Measurements from ENCODE around the gene ESYT3. TPM values are rescaled to one million over a fixed set of nuclear protein-coding genes. Genes with fewer than 3 reads are reported as not detected.

The ESYT3 gene
- 10 to 100 TPM; 28.9 to 39.0 (median 33.5) TPM for total RNA-seq

GRCh38 chr3:138434276-138434874 is at the start of gene ESYT3:
ESYT3 (plus strand) TSS chr3:138434616; CDS start chr3:138434799, 183 bp downstream.
- Histone ChIP-seq H3K4me3 (peak within 1 kb of the TSS; percentile 65), H3K4me1 (peaks cover 28% of the 10 kb centered on the region), H3K27me3 (peaks cover 9% of the 10 kb centered on the region), H3K9me3 (no peaks in the 10 kb centered on the region), H3K36me3 (no peaks in the 10 kb centered on the region), H3K27ac (peak within 1 kb of the TSS; percentile 42)
- TF ChIP-seq POLR2AphosphoS5 (IDR thresholded peaks at IDR 0.05) (no peak), EP300 (IDR thresholded peaks at IDR 0.05) (no peak), POLR2A (IDR thresholded peaks at IDR 0.05) (no peak), CTCF (IDR thresholded peaks at IDR 0.05) (no peak)
- DNase-seq (ENCODE audit: low spot score in 2 of 2), result peak; percentile 76 to 84
- 18% methylated on average over 4 of the region's 54 CpGs for WGBS

- no peak for TF ChIP-seq EP300 (IDR thresholded peaks at IDR 0.05)
- TF ChIP-seq POLR2AphosphoS5 (IDR thresholded peaks at IDR 0.05), result no peak
- TF ChIP-seq CTCF (IDR thresholded peaks at IDR 0.05), result no peak
- TF ChIP-seq POLR2A (IDR thresholded peaks at IDR 0.05), result no peak
- Histone ChIP-seq H3K27ac (no peak overlapping the region), H3K9me3 (no peaks in the 10 kb centered on the region), H3K4me3 (no peak overlapping the region), H3K27me3 (no peaks in the 10 kb centered on the region), H3K4me1 (peaks cover 24% of the 10 kb centered on the region), H3K36me3 (no peaks in the 10 kb centered on the region)
- 85% methylated on average over 5 of the region's 5 CpGs for WGBS
- DNase-seq (ENCODE audit: low spot score in 2 of 2), result no peak
Observed at GRCh38 chr3:138384976-138385375, 49.4 kb upstream of the ESYT3 start.

GRCh38 chr3:138389144-138389601 is 45.2 kb upstream of the ESYT3 start:
- no peak for DNase-seq (ENCODE audit: low spot score in 2 of 2)
- H3K27ac ChIP-seq, result no peak overlapping the region
- peaks cover 14% of the 10 kb centered on the region for H3K4me1 ChIP-seq
- H3K27me3 ChIP-seq, result no peaks in the 10 kb centered on the region
- H3K9me3 ChIP-seq, result no peaks in the 10 kb centered on the region
- 89% methylated on average over 5 of the region's 6 CpGs for WGBS
- no peak overlapping the region for H3K4me3 ChIP-seq
- TF ChIP-seq POLR2AphosphoS5 (IDR thresholded peaks at IDR 0.05) (no peak), CTCF (IDR thresholded peaks at IDR 0.05) (no peak), EP300 (IDR thresholded peaks at IDR 0.05) (no peak), POLR2A (IDR thresholded peaks at IDR 0.05) (no peak)
- H3K36me3 ChIP-seq, result no peaks in the 10 kb centered on the region

GRCh38 chr3:138389841-138390581 is 44.4 kb upstream of the ESYT3 start:
- WGBS, result 49% methylated on average over 9 of the region's 9 CpGs
- DNase-seq (ENCODE audit: low spot score in 2 of 2), result peak in 1 of 2 donors; percentile 69
- H3K36me3 ChIP-seq, result no peaks in the 10 kb centered on the region
- H3K4me3 ChIP-seq, result no peak overlapping the region
- H3K27ac ChIP-seq, result peak overlapping the region; percentile 30
- no peaks in the 10 kb centered on the region for H3K27me3 ChIP-seq
- H3K4me1 ChIP-seq, result peaks cover 14% of the 10 kb centered on the region
- TF ChIP-seq CTCF (IDR thresholded peaks at IDR 0.05) (no peak), POLR2A (IDR thresholded peaks at IDR 0.05) (no peak), POLR2AphosphoS5 (IDR thresholded peaks at IDR 0.05) (no peak), EP300 (IDR thresholded peaks at IDR 0.05) (no peak)
- H3K9me3 ChIP-seq, result no peaks in the 10 kb centered on the region

GRCh38 chr3:138390582-138390932 is 43.9 kb upstream of the ESYT3 start:
- 80% methylated on average over 2 of the region's 2 CpGs for WGBS
- TF ChIP-seq EP300 (IDR thresholded peaks at IDR 0.05) (no peak), POLR2A (IDR thresholded peaks at IDR 0.05) (no peak), CTCF (IDR thresholded peaks at IDR 0.05) (no peak), POLR2AphosphoS5 (IDR thresholded peaks at IDR 0.05) (no peak)
- Histone ChIP-seq H3K9me3 (no peaks in the 10 kb centered on the region), H3K36me3 (no peaks in the 10 kb centered on the region), H3K4me1 (peaks cover 14% of the 10 kb centered on the region), H3K4me3 (no peak overlapping the region), H3K27ac (no peak overlapping the region), H3K27me3 (no peaks in the 10 kb centered on the region)
- DNase-seq (ENCODE audit: low spot score in 2 of 2), result no peak

Data from suprapubic skin (tissue), 4 donors.